ENCODE results near the gene FYB1.

The FYB1 gene

GRCh38 chr5:39206630-39207321 lies 12.6 kb downstream of the FYB1 start:
- Histone ChIP-seq H3K27me3 (ENCODE audit: control insufficient read depth in 1 of 2, insufficient read depth in 2 of 2, low read length in 2 of 2) (no peaks in the 10 kb centered on the region), H3K27ac (ENCODE audit: low read depth, low read length) (no peak overlapping the region), H3K9ac (ENCODE audit: low read depth in 1 of 2, low read length in 2 of 2) (no peak overlapping the region), H3K4me1 (ENCODE audit: control insufficient read depth in 1 of 2, insufficient read depth in 2 of 2, low read length in 2 of 2) (peaks cover 0 to 3% of the 10 kb centered on the region in 2 donors), H3K36me3 (ENCODE audit: control insufficient read depth in 1 of 2, insufficient read depth in 2 of 2, low read length in 2 of 2) (no peaks in the 10 kb centered on the region), H3K4me3 (ENCODE audit: low read depth in 1 of 2, low read length in 2 of 2) (no peak overlapping the region), H3K9me3 (ENCODE audit: control insufficient read depth in 1 of 2, low read length in 2 of 2) (no peaks in the 10 kb centered on the region)

GRCh38 chr5:39205550-39205949 lies 13.8 kb downstream of the FYB1 start:
- H3K4me1 ChIP-seq (ENCODE audit: control insufficient read depth in 1 of 2, insufficient read depth in 2 of 2, low read length in 2 of 2): peaks cover 0 to 3% of the 10 kb centered on the region in 2 donors

GRCh38 chr5:39203951-39204350 lies 15.4 kb downstream of the FYB1 start:
- no peaks in the 10 kb centered on the region for H3K4me1 ChIP-seq (ENCODE audit: control insufficient read depth in 1 of 2, insufficient read depth in 2 of 2, low read length in 2 of 2)
- no peak overlapping the region for H3K27ac ChIP-seq (ENCODE audit: low read depth, low read length)
- no peaks in the 10 kb centered on the region for H3K9me3 ChIP-seq (ENCODE audit: control insufficient read depth in 1 of 2, low read length in 2 of 2)
- H3K4me3 ChIP-seq (ENCODE audit: low read depth in 1 of 2, low read length in 2 of 2): no peak overlapping the region
- H3K9ac ChIP-seq (ENCODE audit: low read depth in 1 of 2, low read length in 2 of 2): no peak overlapping the region
- H3K36me3 ChIP-seq (ENCODE audit: control insufficient read depth in 1 of 2, insufficient read depth in 2 of 2, low read length in 2 of 2): no peaks in the 10 kb centered on the region
- H3K27me3 ChIP-seq (ENCODE audit: control insufficient read depth in 1 of 2, insufficient read depth in 2 of 2, low read length in 2 of 2): no peaks in the 10 kb centered on the region

More at GRCh38 chr5:39205550-39205949, 13.8 kb downstream of the FYB1 start:
- Histone ChIP-seq H3K9me3 (ENCODE audit: control insufficient read depth in 1 of 2, low read length in 2 of 2) (no peaks in the 10 kb centered on the region), H3K36me3 (ENCODE audit: control insufficient read depth in 1 of 2, insufficient read depth in 2 of 2, low read length in 2 of 2) (no peaks in the 10 kb centered on the region), H3K27me3 (ENCODE audit: control insufficient read depth in 1 of 2, insufficient read depth in 2 of 2, low read length in 2 of 2) (no peaks in the 10 kb centered on the region), H3K4me3 (ENCODE audit: low read depth in 1 of 2, low read length in 2 of 2) (no peak overlapping the region), H3K9ac (ENCODE audit: low read depth in 1 of 2, low read length in 2 of 2) (no peak overlapping the region), H3K27ac (ENCODE audit: low read depth, low read length) (no peak overlapping the region)

- Histone ChIP-seq H3K4me3 (ENCODE audit: low read depth in 1 of 2, low read length in 2 of 2) (no peak overlapping the region), H3K27ac (ENCODE audit: low read depth, low read length) (no peak overlapping the region), H3K4me1 (ENCODE audit: control insufficient read depth in 1 of 2, insufficient read depth in 2 of 2, low read length in 2 of 2) (no peaks in the 10 kb centered on the region), H3K27me3 (ENCODE audit: control insufficient read depth in 1 of 2, insufficient read depth in 2 of 2, low read length in 2 of 2) (no peaks in the 10 kb centered on the region), H3K9ac (ENCODE audit: low read depth in 1 of 2, low read length in 2 of 2) (peak overlapping the region; percentile 19 to 26), H3K9me3 (ENCODE audit: control insufficient read depth in 1 of 2, low read length in 2 of 2) (no peaks in the 10 kb centered on the region), H3K36me3 (ENCODE audit: control insufficient read depth in 1 of 2, insufficient read depth in 2 of 2, low read length in 2 of 2) (no peaks in the 10 kb centered on the region)
Observed at GRCh38 chr5:39203275-39203922, 16.0 kb downstream of the FYB1 start.

GRCh38 chr5:39202597-39203274 lies 16.6 kb downstream of the FYB1 start:
- no peaks in the 10 kb centered on the region for H3K9me3 ChIP-seq (ENCODE audit: control insufficient read depth in 1 of 2, low read length in 2 of 2)
- H3K4me1 ChIP-seq (ENCODE audit: control insufficient read depth in 1 of 2, insufficient read depth in 2 of 2, low read length in 2 of 2): peaks cover 0 to 3% of the 10 kb centered on the region in 2 donors
- H3K27ac ChIP-seq (ENCODE audit: low read depth, low read length): peak overlapping the region; percentile 39
- H3K27me3 ChIP-seq (ENCODE audit: control insufficient read depth in 1 of 2, insufficient read depth in 2 of 2, low read length in 2 of 2): no peaks in the 10 kb centered on the region
- peak overlapping the region; percentile 47 to 59 for H3K9ac ChIP-seq (ENCODE audit: low read depth in 1 of 2, low read length in 2 of 2)
- no peaks in the 10 kb centered on the region for H3K36me3 ChIP-seq (ENCODE audit: control insufficient read depth in 1 of 2, insufficient read depth in 2 of 2, low read length in 2 of 2)
- H3K4me3 ChIP-seq (ENCODE audit: low read depth in 1 of 2, low read length in 2 of 2): peak overlapping the region; percentile 34 to 53

- Histone ChIP-seq H3K9me3 (ENCODE audit: control insufficient read depth in 1 of 2, low read length in 2 of 2) (no peaks in the 10 kb centered on the region), H3K9ac (ENCODE audit: low read depth in 1 of 2, low read length in 2 of 2) (peak overlapping the region; percentile 47 to 59), H3K4me3 (ENCODE audit: low read depth in 1 of 2, low read length in 2 of 2) (peak overlapping the region; percentile 34 to 53), H3K36me3 (ENCODE audit: control insufficient read depth in 1 of 2, insufficient read depth in 2 of 2, low read length in 2 of 2) (no peaks in the 10 kb centered on the region), H3K27ac (ENCODE audit: low read depth, low read length) (peak overlapping the region; percentile 39), H3K4me1 (ENCODE audit: control insufficient read depth in 1 of 2, insufficient read depth in 2 of 2, low read length in 2 of 2) (peaks cover 0 to 3% of the 10 kb centered on the region in 2 donors), H3K27me3 (ENCODE audit: control insufficient read depth in 1 of 2, insufficient read depth in 2 of 2, low read length in 2 of 2) (no peaks in the 10 kb centered on the region)
Observed at GRCh38 chr5:39201781-39202596, 17.4 kb downstream of the FYB1 start.

- Histone ChIP-seq H3K27me3 (ENCODE audit: control insufficient read depth in 1 of 2, insufficient read depth in 2 of 2, low read length in 2 of 2) (no peaks in the 10 kb centered on the region), H3K4me3 (ENCODE audit: low read depth in 1 of 2, low read length in 2 of 2) (peak overlapping the region; percentile 34 to 53), H3K36me3 (ENCODE audit: control insufficient read depth in 1 of 2, insufficient read depth in 2 of 2, low read length in 2 of 2) (no peaks in the 10 kb centered on the region), H3K9me3 (ENCODE audit: control insufficient read depth in 1 of 2, low read length in 2 of 2) (no peaks in the 10 kb centered on the region), H3K4me1 (ENCODE audit: control insufficient read depth in 1 of 2, insufficient read depth in 2 of 2, low read length in 2 of 2) (peaks cover 0 to 3% of the 10 kb centered on the region in 2 donors), H3K9ac (ENCODE audit: low read depth in 1 of 2, low read length in 2 of 2) (peak overlapping the region in 1 of 2 donors; percentile 59), H3K27ac (ENCODE audit: low read depth, low read length) (no peak overlapping the region)
Observed at GRCh38 chr5:39201160-39201780, 18.1 kb downstream of the FYB1 start.

GRCh38 chr5:39200081-39200480 lies 19.3 kb downstream of the FYB1 start:
- H3K36me3 ChIP-seq (ENCODE audit: control insufficient read depth in 1 of 2, insufficient read depth in 2 of 2, low read length in 2 of 2): no peaks in the 10 kb centered on the region
- H3K4me3 ChIP-seq (ENCODE audit: low read depth in 1 of 2, low read length in 2 of 2): peak overlapping the region; percentile 34 to 53
- H3K9me3 ChIP-seq (ENCODE audit: control insufficient read depth in 1 of 2, low read length in 2 of 2): no peaks in the 10 kb centered on the region
- H3K9ac ChIP-seq (ENCODE audit: low read depth in 1 of 2, low read length in 2 of 2): peak overlapping the region in 1 of 2 donors; percentile 46
- peaks cover 0 to 3% of the 10 kb centered on the region in 2 donors for H3K4me1 ChIP-seq (ENCODE audit: control insufficient read depth in 1 of 2, insufficient read depth in 2 of 2, low read length in 2 of 2)
- H3K27ac ChIP-seq (ENCODE audit: low read depth, low read length): no peak overlapping the region
- no peaks in the 10 kb centered on the region for H3K27me3 ChIP-seq (ENCODE audit: control insufficient read depth in 1 of 2, insufficient read depth in 2 of 2, low read length in 2 of 2)

- no peaks in the 10 kb centered on the region for H3K27me3 ChIP-seq (ENCODE audit: control insufficient read depth in 1 of 2, insufficient read depth in 2 of 2, low read length in 2 of 2)
- H3K9me3 ChIP-seq (ENCODE audit: control insufficient read depth in 1 of 2, low read length in 2 of 2): no peaks in the 10 kb centered on the region
- H3K27ac ChIP-seq (ENCODE audit: low read depth, low read length): no peak overlapping the region
- peak overlapping the region; percentile 10 to 46 for H3K9ac ChIP-seq (ENCODE audit: low read depth in 1 of 2, low read length in 2 of 2)
- peaks cover 0 to 3% of the 10 kb centered on the region in 2 donors for H3K4me1 ChIP-seq (ENCODE audit: control insufficient read depth in 1 of 2, insufficient read depth in 2 of 2, low read length in 2 of 2)
- H3K4me3 ChIP-seq (ENCODE audit: low read depth in 1 of 2, low read length in 2 of 2): peak overlapping the region; percentile 34 to 53
- H3K36me3 ChIP-seq (ENCODE audit: control insufficient read depth in 1 of 2, insufficient read depth in 2 of 2, low read length in 2 of 2): no peaks in the 10 kb centered on the region
Observed at GRCh38 chr5:39199335-39199734, 20.0 kb downstream of the FYB1 start.
